HG02759 (cell line): ENCODE results near the gene ZDHHC14.
A peak's percentile ranks its signal among the peaks of the same experiment; 100 is the strongest.

ENCODE experiments used
- ATAC-seq: cut with Tn5 transposase; IDR thresholded peaks from one replicate; pipeline ENCODE4 v1.9.1; 2021; ENCODE audit warnings: mild to moderate bottlenecking, moderate library complexity; ENCODE audit not compliant: unreplicated experiment

ZDHHC14 gene

GRCh38 chr6:157488058-157488457 lies 107.1 kb downstream of the ZDHHC14 start:
- ATAC-seq: no peak

- no peak for ATAC-seq
These were observed 107.7 kb downstream of the ZDHHC14 start for GRCh38 chr6:157488716-157489118.

GRCh38 chr6:157490611-157491269 lies 109.8 kb downstream of the ZDHHC14 start:
- ATAC-seq: no peak

- ATAC-seq: no peak
These were observed 110.7 kb downstream of the ZDHHC14 start for GRCh38 chr6:157491571-157492232.

- ATAC-seq: no peak
These were observed 111.3 kb downstream of the ZDHHC14 start for GRCh38 chr6:157492249-157492648.

GRCh38 chr6:157492741-157493140 lies 111.8 kb downstream of the ZDHHC14 start:
- ATAC-seq: no peak

- ATAC-seq: no peak
These were observed 112.2 kb downstream of the ZDHHC14 start for GRCh38 chr6:157493173-157493572.

GRCh38 chr6:157493576-157493975 lies 112.6 kb downstream of the ZDHHC14 start:
- no peak for ATAC-seq

- no peak for ATAC-seq
These were observed 113.2 kb downstream of the ZDHHC14 start for GRCh38 chr6:157494132-157494710.

- ATAC-seq: no peak
These were observed 115.6 kb downstream of the ZDHHC14 start for GRCh38 chr6:157496534-157497095.

GRCh38 chr6:157497579-157497978 lies 116.6 kb downstream of the ZDHHC14 start:
- ATAC-seq: no peak

- ATAC-seq: no peak
These were observed 117.8 kb downstream of the ZDHHC14 start for GRCh38 chr6:157498817-157499216.

GRCh38 chr6:157500022-157500421 lies 119.0 kb downstream of the ZDHHC14 start:
- ATAC-seq: no peak

GRCh38 chr6:157503018-157503747 lies 122.2 kb downstream of the ZDHHC14 start:
- no peak for ATAC-seq

GRCh38 chr6:157505912-157506491 lies 125.0 kb downstream of the ZDHHC14 start:
- no peak for ATAC-seq

GRCh38 chr6:157510323-157511188 lies 129.6 kb downstream of the ZDHHC14 start:
- peak; percentile 59 for ATAC-seq

- no peak for ATAC-seq
These were observed 130.8 kb downstream of the ZDHHC14 start for GRCh38 chr6:157511682-157512381.

GRCh38 chr6:157512382-157512682 lies 131.3 kb downstream of the ZDHHC14 start:
- no peak for ATAC-seq

GRCh38 chr6:157513004-157513603 lies 132.1 kb downstream of the ZDHHC14 start:
- no peak for ATAC-seq
